Measurements from ENCODE around the gene HOXB6.

HOXB6 gene

GRCh38 chr17:48593840-48594537, 10.8 kb downstream of the HOXB6 start:
- DNase-seq, result peak; percentile 73

- DNase-seq, result peak; percentile 25
These were observed 11.5 kb downstream of the HOXB6 start, which contains the start of gene HOXB5 for GRCh38 chr17:48593126-48593829. TSS of gene HOXB5 (minus strand) at chr17:48593779. CDS start at chr17:48593682, 97 bp downstream.

- no peak for DNase-seq
These were observed 12.2 kb downstream of the HOXB6 start for GRCh38 chr17:48592577-48592976.

GRCh38 chr17:48592057-48592514, 12.7 kb downstream of the HOXB6 start:
- DNase-seq, result no peak

GRCh38 chr17:48591255-48592056, 13.3 kb downstream of the HOXB6 start:
- DNase-seq, result no peak

GRCh38 chr17:48590607-48591161, 14.1 kb downstream of the HOXB6 start:
- DNase-seq, result no peak

GRCh38 chr17:48589831-48590606, 14.8 kb downstream of the HOXB6 start, which contains the start of gene HOXB3:
TSS of gene HOXB3 (minus strand) at chr17:48590241. CDS start at chr17:48552474, 37,767 bp downstream.
- DNase-seq, result no peak

- no peak for DNase-seq
These were observed 15.5 kb downstream of the HOXB6 start for GRCh38 chr17:48589060-48589830.

- DNase-seq, result no peak
These were observed 16.3 kb downstream of the HOXB6 start for GRCh38 chr17:48588528-48588927.

- DNase-seq, result no peak
These were observed 16.7 kb downstream of the HOXB6 start for GRCh38 chr17:48588074-48588415.

GRCh38 chr17:48587276-48588073, 17.3 kb downstream of the HOXB6 start:
- no peak for DNase-seq

GRCh38 chr17:48586355-48587258, 18.2 kb downstream of the HOXB6 start:
- DNase-seq, result no peak

- no peak for DNase-seq
These were observed 20.5 kb downstream of the HOXB6 start for GRCh38 chr17:48584223-48584741.

GRCh38 chr17:48583708-48584222, 21.0 kb downstream of the HOXB6 start:
- DNase-seq, result no peak

GRCh38 chr17:48582750-48583069, 22.1 kb downstream of the HOXB6 start:
- DNase-seq, result no peak

- no peak for DNase-seq
These were observed 24.8 kb downstream of the HOXB6 start for GRCh38 chr17:48579760-48580554.

GRCh38 chr17:48579471-48579759, 25.4 kb downstream of the HOXB6 start:
- no peak for DNase-seq

Measured in NCI-H1105 (cell line).